ENCODE data around the gene THOC7. TPM values are rescaled to one million over a fixed set of nuclear protein-coding genes. Genes with fewer than 3 reads are reported as not detected.

The THOC7 gene
- total RNA-seq, 4 donors from 2014 or later: 28.0 to 48.8 (median 40.1) TPM

DNA sequence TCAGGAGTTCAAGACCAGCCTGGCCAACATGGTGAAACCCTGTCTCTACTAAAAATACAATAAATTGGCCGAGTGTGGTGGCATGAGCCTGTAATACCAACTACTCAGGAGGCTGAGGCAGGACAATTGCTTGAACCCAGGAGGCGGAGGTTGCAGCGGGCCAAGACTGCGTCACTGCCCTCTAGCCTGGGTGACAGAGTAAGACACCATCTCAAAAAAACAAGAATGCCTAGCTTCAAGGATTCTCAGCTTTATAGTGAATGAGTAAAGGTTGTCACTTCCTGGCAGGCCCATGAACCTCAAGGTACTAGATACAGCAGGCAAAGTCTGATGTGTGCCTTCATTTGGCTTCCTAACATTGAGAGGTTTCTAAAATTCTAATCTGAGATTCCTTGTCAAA lies 14.4 kb downstream of the THOC7 start:
- peaks cover 6% of the 10 kb centered on the region for H3K4me1 ChIP-seq
- H3K27me3 ChIP-seq: no peaks in the 10 kb centered on the region
- H3K36me3 ChIP-seq: no peaks in the 10 kb centered on the region
- WGBS: 87% methylated on average over 4 of the region's 4 CpGs
- H3K4me3 ChIP-seq: no peak overlapping the region
- DNase-seq (ENCODE audit: low spot score in 2 of 2): no peak
- H3K27ac ChIP-seq: no peak overlapping the region
- no peaks in the 10 kb centered on the region for H3K9me3 ChIP-seq
- TF ChIP-seq POLR2A (IDR thresholded peaks at IDR 0.05): no peak
- TF ChIP-seq, protein P1, sequence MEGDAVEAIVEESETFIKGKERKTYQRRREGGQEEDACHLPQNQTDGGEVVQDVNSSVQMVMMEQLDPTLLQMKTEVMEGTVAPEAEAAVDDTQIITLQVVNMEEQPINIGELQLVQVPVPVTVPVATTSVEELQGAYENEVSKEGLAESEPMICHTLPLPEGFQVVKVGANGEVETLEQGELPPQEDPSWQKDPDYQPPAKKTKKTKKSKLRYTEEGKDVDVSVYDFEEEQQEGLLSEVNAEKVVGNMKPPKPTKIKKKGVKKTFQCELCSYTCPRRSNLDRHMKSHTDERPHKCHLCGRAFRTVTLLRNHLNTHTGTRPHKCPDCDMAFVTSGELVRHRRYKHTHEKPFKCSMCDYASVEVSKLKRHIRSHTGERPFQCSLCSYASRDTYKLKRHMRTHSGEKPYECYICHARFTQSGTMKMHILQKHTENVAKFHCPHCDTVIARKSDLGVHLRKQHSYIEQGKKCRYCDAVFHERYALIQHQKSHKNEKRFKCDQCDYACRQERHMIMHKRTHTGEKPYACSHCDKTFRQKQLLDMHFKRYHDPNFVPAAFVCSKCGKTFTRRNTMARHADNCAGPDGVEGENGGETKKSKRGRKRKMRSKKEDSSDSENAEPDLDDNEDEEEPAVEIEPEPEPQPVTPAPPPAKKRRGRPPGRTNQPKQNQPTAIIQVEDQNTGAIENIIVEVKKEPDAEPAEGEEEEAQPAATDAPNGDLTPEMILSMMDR (IDR thresholded peaks at IDR 0.05): no peak
- no peak for TF ChIP-seq EP300 (IDR thresholded peaks at IDR 0.05)
- no peak for TF ChIP-seq POLR2AphosphoS5 (IDR thresholded peaks at IDR 0.05)

- Histone ChIP-seq H3K4me3 (no peak overlapping the region), H3K36me3 (no peaks in the 10 kb centered on the region), H3K4me1 (peaks cover 6% of the 10 kb centered on the region), H3K9me3 (no peaks in the 10 kb centered on the region), H3K27ac (no peak overlapping the region), H3K27me3 (no peaks in the 10 kb centered on the region)
- 60% methylated on average over 1 of the region's 1 CpG for WGBS
- DNase-seq (ENCODE audit: low spot score in 2 of 2): no peak
- no peak for TF ChIP-seq POLR2AphosphoS5 (IDR thresholded peaks at IDR 0.05)
- TF ChIP-seq EP300 (IDR thresholded peaks at IDR 0.05): no peak
- TF ChIP-seq POLR2A (IDR thresholded peaks at IDR 0.05): no peak
- TF ChIP-seq, protein P1 (IDR thresholded peaks at IDR 0.05): no peak
Measured at GRCh38 chr3:63847718-63848450, 15.7 kb downstream of the THOC7 start.

- H3K27me3 ChIP-seq: no peaks in the 10 kb centered on the region
- H3K27ac ChIP-seq: no peak overlapping the region
- no peak overlapping the region for H3K4me3 ChIP-seq
- H3K9me3 ChIP-seq: no peaks in the 10 kb centered on the region
- TF ChIP-seq, protein P1 (IDR thresholded peaks at IDR 0.05): no peak
- TF ChIP-seq POLR2AphosphoS5 (IDR thresholded peaks at IDR 0.05) (no peak), POLR2A (IDR thresholded peaks at IDR 0.05) (no peak), EP300 (IDR thresholded peaks at IDR 0.05) (no peak)
- DNase-seq (ENCODE audit: low spot score in 2 of 2): no peak
- H3K4me1 ChIP-seq: peaks cover 6% of the 10 kb centered on the region
- H3K36me3 ChIP-seq: no peaks in the 10 kb centered on the region
- WGBS: 88% methylated on average over 3 of the region's 4 CpGs
Measured at GRCh38 chr3:63845215-63845614, 18.4 kb downstream of the THOC7 start.

GRCh38 chr3:63842127-63842526 lies 21.5 kb downstream of the THOC7 start:
- Histone ChIP-seq H3K27me3 (no peaks in the 10 kb centered on the region), H3K4me1 (peaks cover 1% of the 10 kb centered on the region), H3K4me3 (no peak overlapping the region), H3K36me3 (no peaks in the 10 kb centered on the region), H3K9me3 (no peaks in the 10 kb centered on the region), H3K27ac (no peak overlapping the region)
- TF ChIP-seq EP300 (IDR thresholded peaks at IDR 0.05) (no peak), POLR2A (IDR thresholded peaks at IDR 0.05) (no peak), POLR2AphosphoS5 (IDR thresholded peaks at IDR 0.05) (no peak)
- TF ChIP-seq, protein P1 (IDR thresholded peaks at IDR 0.05): no peak
- no peak for DNase-seq (ENCODE audit: low spot score in 2 of 2)

GRCh38 chr3:63841704-63842103 lies 21.9 kb downstream of the THOC7 start:
- Histone ChIP-seq H3K4me3 (no peak overlapping the region), H3K36me3 (no peaks in the 10 kb centered on the region), H3K27me3 (no peaks in the 10 kb centered on the region), H3K9me3 (no peaks in the 10 kb centered on the region), H3K4me1 (no peaks in the 10 kb centered on the region), H3K27ac (no peak overlapping the region)
- TF ChIP-seq POLR2AphosphoS5 (IDR thresholded peaks at IDR 0.05) (no peak), EP300 (IDR thresholded peaks at IDR 0.05) (no peak), POLR2A (IDR thresholded peaks at IDR 0.05) (no peak)
- TF ChIP-seq, protein P1 (IDR thresholded peaks at IDR 0.05): no peak
- no peak for DNase-seq (ENCODE audit: low spot score in 2 of 2)
- 0% methylated on average over 1 of the region's 1 CpG for WGBS

Measured in suprapubic skin (tissue), 4 donors.